SK-N-SH treated with all-trans-retinoic acid at 6 μM for 48 hours (cell line): ENCODE measurements around the gene RPS6KA2.

Experiments
- ATAC-seq: fragments of 200-7000 bp; cut with Tn5 transposase; 3 replicates; pipeline ENCODE4 v1.9.1; 2020; ENCODE audit warnings: mild to moderate bottlenecking, moderate library complexity
- ARNTL ChIP-seq: fragments of 450-650 bp; formaldehyde crosslinking; IDR thresholded peaks from 2 replicates; pipeline ENCODE4 v1.5.0; 2020; ENCODE audit warnings: low read depth, mild to moderate bottlenecking, moderate library complexity, borderline replicate concordance
- BACH2 ChIP-seq: fragments of 250-450 bp; sonication (Bioruptor Pico); IDR thresholded peaks from 2 replicates; pipeline ENCODE4 v1.9.0; 2021; ENCODE audit warnings: mild to moderate bottlenecking, borderline replicate concordance
- CSDC2 ChIP-seq: fragments of 250-450 bp; sonication (Bioruptor Pico); IDR thresholded peaks from 2 replicates; pipeline ENCODE4 v1.5.0; 2020; ENCODE audit warnings: mild to moderate bottlenecking, moderate library complexity
- ESRRG ChIP-seq: fragments of 250-450 bp; sonication (Bioruptor Pico); IDR thresholded peaks from 2 replicates; pipeline ENCODE4 v1.6.1; 2021; ENCODE audit warnings: mild to moderate bottlenecking
- GLIS3 ChIP-seq: fragments of 250-450 bp; sonication (Bioruptor Pico); IDR thresholded peaks from 2 replicates; pipeline ENCODE4 v1.5.0; 2020; ENCODE audit warnings: mild to moderate bottlenecking, moderate library complexity
- ISL1 ChIP-seq: fragments of 250-450 bp; sonication (Bioruptor Pico); IDR thresholded peaks from 2 replicates; pipeline ENCODE4 v2.1.2; 2022; ENCODE audit warnings: mild to moderate bottlenecking, moderate library complexity
- OSR1 ChIP-seq: fragments of 250-450 bp; sonication (Bioruptor Pico); IDR thresholded peaks from 2 replicates; pipeline ENCODE4 v1.8.0; 2022; ENCODE audit warnings: moderate library complexity, mild to moderate bottlenecking, inconsistent platforms
- SNAI2 ChIP-seq: fragments of 250-450 bp; sonication (Bioruptor Pico); IDR thresholded peaks from 2 replicates; pipeline ENCODE4 v1.5.0; 2020; ENCODE audit warnings: mild to moderate bottlenecking, moderate library complexity
- TCF4 ChIP-seq: fragments of 250-450 bp; sonication (Bioruptor Pico); IDR thresholded peaks from 2 replicates; pipeline ENCODE4 v1.8.0; 2021; ENCODE audit warnings: mild to moderate bottlenecking, moderate library complexity, borderline replicate concordance
- TOX ChIP-seq: fragments of 250-450 bp; sonication (Bioruptor Pico); IDR thresholded peaks from 2 replicates; pipeline ENCODE4 v1.8.0; 2021; ENCODE audit warnings: mild to moderate bottlenecking, moderate library complexity, borderline replicate concordance
- ZC3H10 ChIP-seq: fragments of 250-450 bp; sonication (Bioruptor Pico); IDR thresholded peaks from 2 replicates; pipeline ENCODE4 v1.5.1; 2021; ENCODE audit warnings: mild to moderate bottlenecking, moderate library complexity
- ZFP3 ChIP-seq: fragments of 250-450 bp; sonication (Bioruptor Pico); IDR thresholded peaks from 2 replicates; pipeline ENCODE4 v1.5.0; 2020; ENCODE audit warnings: mild to moderate bottlenecking, moderate library complexity
- ZNF565 ChIP-seq: fragments of 450-650 bp; formaldehyde crosslinking; conservative IDR thresholded peaks from 2 replicates; pipeline ENCODE4 v1.5.0; 2020; ENCODE audit warnings: low read depth, mild to moderate bottlenecking, moderate library complexity
- ZNF8 ChIP-seq: fragments of 450-650 bp; formaldehyde crosslinking; IDR thresholded peaks from 2 replicates; pipeline ENCODE4 v1.5.0; 2020; ENCODE audit warnings: mild to moderate bottlenecking, moderate library complexity
- TF ChIP-seq, protein P1 (sequence below): fragments of 250-450 bp; sonication (Bioruptor Pico); IDR thresholded peaks from 2 replicates; pipeline ENCODE4 v1.8.0; 2021; ENCODE audit warnings: low read depth, mild to moderate bottlenecking, moderate library complexity, borderline replicate concordance
- TF ChIP-seq, protein P2 (sequence below): fragments of 250-450 bp; sonication (Bioruptor Pico); IDR thresholded peaks from 2 replicates; pipeline ENCODE4 v1.5.1; 2021; ENCODE audit warnings: mild to moderate bottlenecking, moderate library complexity
- TF ChIP-seq, protein P3 (sequence below): fragments of 250-450 bp; sonication (Bioruptor Pico); IDR thresholded peaks from 2 replicates; pipeline ENCODE4 v1.8.0; 2020; ENCODE audit warnings: mild to moderate bottlenecking, moderate library complexity, borderline replicate concordance
- TF ChIP-seq, protein P4 (sequence below): fragments of 250-450 bp; sonication (Bioruptor Pico); IDR thresholded peaks from 2 replicates; pipeline ENCODE4 v1.5.1; 2020; ENCODE audit warnings: low read depth, mild to moderate bottlenecking, moderate library complexity
- TF ChIP-seq, protein P5 (sequence below): fragments of 250-450 bp; sonication (Bioruptor Pico); IDR thresholded peaks from 2 replicates; pipeline ENCODE4 v1.5.0; 2020; ENCODE audit warnings: mild to moderate bottlenecking, moderate library complexity

Gene RPS6KA2

DNA sequence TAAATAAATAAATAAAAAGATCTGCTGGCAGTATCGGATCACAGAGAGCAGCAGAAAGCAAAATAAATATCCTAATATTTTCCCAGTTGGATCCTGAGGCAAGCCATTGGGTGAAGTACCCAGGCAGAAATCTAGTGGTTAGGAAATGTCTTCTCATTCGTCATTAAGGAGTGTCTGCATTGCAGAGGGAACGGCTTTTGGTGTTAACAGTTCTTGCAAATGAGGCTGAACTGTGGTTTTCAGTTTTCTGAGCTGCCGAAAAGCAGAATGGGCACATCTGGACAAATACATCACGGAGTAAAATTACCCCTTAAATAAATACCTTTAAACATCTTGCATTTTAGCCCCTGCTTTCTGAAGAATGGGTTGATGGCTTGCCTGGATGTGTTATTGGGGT is 162.1 kb downstream of the RPS6KA2 start (continued):
- TF ChIP-seq, protein P1, sequence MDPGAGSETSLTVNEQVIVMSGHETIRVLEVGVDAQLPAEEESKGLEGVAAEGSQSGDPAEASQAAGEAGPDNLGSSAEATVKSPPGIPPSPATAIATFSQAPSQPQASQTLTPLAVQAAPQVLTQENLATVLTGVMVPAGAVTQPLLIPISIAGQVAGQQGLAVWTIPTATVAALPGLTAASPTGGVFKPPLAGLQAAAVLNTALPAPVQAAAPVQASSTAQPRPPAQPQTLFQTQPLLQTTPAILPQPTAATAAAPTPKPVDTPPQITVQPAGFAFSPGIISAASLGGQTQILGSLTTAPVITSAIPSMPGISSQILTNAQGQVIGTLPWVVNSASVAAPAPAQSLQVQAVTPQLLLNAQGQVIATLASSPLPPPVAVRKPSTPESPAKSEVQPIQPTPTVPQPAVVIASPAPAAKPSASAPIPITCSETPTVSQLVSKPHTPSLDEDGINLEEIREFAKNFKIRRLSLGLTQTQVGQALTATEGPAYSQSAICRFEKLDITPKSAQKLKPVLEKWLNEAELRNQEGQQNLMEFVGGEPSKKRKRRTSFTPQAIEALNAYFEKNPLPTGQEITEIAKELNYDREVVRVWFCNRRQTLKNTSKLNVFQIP (CRISPR knock-in tag): no peak
- TF ChIP-seq ZC3H10 (CRISPR knock-in tag): no peak

DNA sequence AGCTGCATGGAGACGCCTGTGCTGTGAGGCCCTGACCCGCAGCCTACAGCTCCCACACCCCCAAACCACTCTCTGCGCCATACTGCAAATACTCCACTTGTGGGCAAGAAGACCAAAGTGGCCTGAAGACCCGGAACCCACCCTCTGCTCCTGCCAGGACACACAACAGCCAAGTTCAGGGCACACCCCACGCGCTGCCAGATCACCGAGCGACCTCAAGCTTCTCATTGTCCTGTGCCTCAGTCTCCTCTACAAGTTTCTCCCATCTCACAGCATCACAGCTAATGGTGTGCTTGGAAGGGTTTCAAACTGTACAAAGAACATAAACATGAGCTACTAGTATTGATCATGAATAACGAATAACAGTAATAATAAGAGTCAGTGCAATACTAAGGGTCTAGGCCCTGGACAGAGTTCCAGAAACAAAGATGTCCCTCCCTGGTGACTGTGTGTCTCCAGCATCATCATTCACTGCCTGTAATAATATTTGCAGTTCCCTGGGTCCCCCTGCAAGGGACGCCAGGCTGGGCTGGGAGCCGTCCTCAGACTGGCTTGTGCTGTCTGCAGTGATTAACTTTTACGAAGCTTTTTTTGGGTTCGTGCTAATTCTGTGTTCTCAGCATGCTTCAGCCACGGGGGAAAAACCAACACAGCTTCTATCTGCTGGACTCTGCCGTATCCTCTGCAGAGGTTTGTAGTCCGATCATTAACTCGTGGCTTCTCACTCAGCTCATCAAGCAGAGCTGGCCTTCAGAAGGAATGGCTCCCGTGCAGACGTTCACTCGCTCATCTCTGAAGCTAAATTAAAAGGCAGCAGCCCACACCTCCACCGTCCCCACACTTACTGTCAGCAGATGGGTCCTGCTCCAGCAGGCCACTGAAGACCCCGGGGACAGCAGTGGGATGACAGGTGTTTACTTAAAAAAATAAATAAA is 162.7 kb downstream of the RPS6KA2 start:
- ATAC-seq: no peak
- TF ChIP-seq CSDC2 (CRISPR knock-in tag) (no peak), SNAI2 (CRISPR knock-in tag) (no peak), ZNF565 (no peak), ZFP3 (no peak), BACH2 (no peak), ZC3H10 (CRISPR knock-in tag) (no peak)

DNA sequence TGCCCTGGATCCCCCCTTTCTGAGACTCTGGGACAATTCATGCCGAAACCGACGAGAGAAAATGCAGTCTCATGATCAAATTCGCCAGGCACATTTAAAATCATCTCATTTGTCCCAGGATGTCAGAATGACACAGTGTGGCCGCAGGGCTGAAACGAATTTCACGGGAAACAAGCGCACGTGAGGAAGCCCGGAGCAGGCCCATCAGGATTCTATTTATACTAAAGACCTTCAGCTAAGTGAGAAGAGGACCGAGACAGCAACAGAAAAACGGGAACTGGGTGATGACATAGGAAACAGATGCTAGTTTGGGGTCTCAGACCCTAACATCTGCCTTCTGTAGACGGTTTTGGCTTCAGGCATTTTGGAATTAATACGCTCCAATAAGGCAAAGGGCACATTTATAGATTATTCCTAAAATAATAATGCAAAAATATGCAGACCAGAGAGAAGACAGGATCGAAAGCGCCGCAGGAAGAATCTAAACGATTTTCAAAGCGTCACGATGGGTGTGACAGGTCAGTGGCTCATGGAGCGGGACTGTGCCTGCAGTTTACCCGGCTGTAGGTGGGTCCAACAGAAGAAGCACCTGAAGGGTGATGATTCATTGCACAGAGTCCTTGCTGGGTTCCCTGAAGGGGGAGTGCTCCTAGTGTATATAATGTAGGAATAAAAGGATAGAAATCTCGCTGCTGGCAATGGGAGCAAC is 163.5 kb downstream of the RPS6KA2 start:
- TF ChIP-seq ZFP3 (no peak), GLIS3 (CRISPR knock-in tag) (no peak), TOX (no peak), ISL1 (no peak), BACH2 (no peak), ZNF8 (CRISPR knock-in tag) (no peak), ZNF565 (no peak), OSR1 (CRISPR knock-in tag) (no peak), ESRRG (CRISPR knock-in tag) (no peak), CSDC2 (CRISPR knock-in tag) (no peak), TCF4 (no peak), SNAI2 (CRISPR knock-in tag) (no peak), ARNTL (CRISPR knock-in tag) (no peak), ZC3H10 (CRISPR knock-in tag) (no peak)
- TF ChIP-seq, protein P2, sequence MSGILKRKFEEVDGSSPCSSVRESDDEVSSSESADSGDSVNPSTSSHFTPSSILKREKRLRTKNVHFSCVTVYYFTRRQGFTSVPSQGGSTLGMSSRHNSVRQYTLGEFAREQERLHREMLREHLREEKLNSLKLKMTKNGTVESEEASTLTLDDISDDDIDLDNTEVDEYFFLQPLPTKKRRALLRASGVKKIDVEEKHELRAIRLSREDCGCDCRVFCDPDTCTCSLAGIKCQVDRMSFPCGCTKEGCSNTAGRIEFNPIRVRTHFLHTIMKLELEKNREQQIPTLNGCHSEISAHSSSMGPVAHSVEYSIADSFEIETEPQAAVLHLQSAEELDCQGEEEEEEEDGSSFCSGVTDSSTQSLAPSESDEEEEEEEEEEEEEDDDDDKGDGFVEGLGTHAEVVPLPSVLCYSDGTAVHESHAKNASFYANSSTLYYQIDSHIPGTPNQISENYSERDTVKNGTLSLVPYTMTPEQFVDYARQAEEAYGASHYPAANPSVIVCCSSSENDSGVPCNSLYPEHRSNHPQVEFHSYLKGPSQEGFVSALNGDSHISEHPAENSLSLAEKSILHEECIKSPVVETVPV (CRISPR knock-in tag): no peak
- TF ChIP-seq, protein P3, sequence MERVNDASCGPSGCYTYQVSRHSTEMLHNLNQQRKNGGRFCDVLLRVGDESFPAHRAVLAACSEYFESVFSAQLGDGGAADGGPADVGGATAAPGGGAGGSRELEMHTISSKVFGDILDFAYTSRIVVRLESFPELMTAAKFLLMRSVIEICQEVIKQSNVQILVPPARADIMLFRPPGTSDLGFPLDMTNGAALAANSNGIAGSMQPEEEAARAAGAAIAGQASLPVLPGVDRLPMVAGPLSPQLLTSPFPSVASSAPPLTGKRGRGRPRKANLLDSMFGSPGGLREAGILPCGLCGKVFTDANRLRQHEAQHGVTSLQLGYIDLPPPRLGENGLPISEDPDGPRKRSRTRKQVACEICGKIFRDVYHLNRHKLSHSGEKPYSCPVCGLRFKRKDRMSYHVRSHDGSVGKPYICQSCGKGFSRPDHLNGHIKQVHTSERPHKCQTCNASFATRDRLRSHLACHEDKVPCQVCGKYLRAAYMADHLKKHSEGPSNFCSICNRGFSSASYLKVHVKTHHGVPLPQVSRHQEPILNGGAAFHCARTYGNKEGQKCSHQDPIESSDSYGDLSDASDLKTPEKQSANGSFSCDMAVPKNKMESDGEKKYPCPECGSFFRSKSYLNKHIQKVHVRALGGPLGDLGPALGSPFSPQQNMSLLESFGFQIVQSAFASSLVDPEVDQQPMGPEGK: no peak
- TF ChIP-seq, protein P4, sequence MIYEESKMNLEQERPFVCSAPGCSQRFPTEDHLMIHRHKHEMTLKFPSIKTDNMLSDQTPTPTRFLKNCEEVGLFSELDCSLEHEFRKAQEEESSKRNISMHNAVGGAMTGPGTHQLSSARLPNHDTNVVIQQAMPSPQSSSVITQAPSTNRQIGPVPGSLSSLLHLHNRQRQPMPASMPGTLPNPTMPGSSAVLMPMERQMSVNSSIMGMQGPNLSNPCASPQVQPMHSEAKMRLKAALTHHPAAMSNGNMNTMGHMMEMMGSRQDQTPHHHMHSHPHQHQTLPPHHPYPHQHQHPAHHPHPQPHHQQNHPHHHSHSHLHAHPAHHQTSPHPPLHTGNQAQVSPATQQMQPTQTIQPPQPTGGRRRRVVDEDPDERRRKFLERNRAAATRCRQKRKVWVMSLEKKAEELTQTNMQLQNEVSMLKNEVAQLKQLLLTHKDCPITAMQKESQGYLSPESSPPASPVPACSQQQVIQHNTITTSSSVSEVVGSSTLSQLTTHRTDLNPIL: no peak
- TF ChIP-seq, protein P5, sequence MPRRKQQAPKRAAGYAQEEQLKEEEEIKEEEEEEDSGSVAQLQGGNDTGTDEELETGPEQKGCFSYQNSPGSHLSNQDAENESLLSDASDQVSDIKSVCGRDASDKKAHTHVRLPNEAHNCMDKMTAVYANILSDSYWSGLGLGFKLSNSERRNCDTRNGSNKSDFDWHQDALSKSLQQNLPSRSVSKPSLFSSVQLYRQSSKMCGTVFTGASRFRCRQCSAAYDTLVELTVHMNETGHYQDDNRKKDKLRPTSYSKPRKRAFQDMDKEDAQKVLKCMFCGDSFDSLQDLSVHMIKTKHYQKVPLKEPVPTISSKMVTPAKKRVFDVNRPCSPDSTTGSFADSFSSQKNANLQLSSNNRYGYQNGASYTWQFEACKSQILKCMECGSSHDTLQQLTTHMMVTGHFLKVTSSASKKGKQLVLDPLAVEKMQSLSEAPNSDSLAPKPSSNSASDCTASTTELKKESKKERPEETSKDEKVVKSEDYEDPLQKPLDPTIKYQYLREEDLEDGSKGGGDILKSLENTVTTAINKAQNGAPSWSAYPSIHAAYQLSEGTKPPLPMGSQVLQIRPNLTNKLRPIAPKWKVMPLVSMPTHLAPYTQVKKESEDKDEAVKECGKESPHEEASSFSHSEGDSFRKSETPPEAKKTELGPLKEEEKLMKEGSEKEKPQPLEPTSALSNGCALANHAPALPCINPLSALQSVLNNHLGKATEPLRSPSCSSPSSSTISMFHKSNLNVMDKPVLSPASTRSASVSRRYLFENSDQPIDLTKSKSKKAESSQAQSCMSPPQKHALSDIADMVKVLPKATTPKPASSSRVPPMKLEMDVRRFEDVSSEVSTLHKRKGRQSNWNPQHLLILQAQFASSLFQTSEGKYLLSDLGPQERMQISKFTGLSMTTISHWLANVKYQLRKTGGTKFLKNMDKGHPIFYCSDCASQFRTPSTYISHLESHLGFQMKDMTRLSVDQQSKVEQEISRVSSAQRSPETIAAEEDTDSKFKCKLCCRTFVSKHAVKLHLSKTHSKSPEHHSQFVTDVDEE: no peak
- TF ChIP-seq, protein P1 (CRISPR knock-in tag): no peak
- no peak for ATAC-seq
